LHCN-M2 (cell line): ENCODE measurements around the gene GRIK4. TPM values are rescaled to one million over a fixed set of nuclear protein-coding genes. Genes with fewer than 3 reads are reported as not detected.
"Not testable (repeated sequence)": the region's sequence is repeated elsewhere in the genome, so short reads cannot be mapped to it uniquely, and the experiment has no call there.

ENCODE experiments used
- DNase-seq: peaks from one replicate; pipeline ENCODE4 v3.0.0-alpha.2; 2012; ENCODE audit warnings: low read depth
- polyA plus RNA-seq: library from polyadenylated mRNA; unstranded; fragments of >200 nt; gene quantifications from one replicate; pipeline ENCODE4 v1.2.1, GENCODE V29; 2012; ENCODE audit warnings: missing spikeins
- total RNA-seq: library from RNA; depleted of rRNA; stranded (reverse); fragments of >200 nt; gene quantifications from 2 replicates; pipeline ENCODE4 v1.2.3, GENCODE V29; 2014; rRNA removed

GRIK4 gene
- total RNA-seq = 0.06 and 0.13 TPM in 2 replicates
- 0.09 TPM for polyA plus RNA-seq

GRCh38 chr11:120511116-120511819, at the start of gene GRIK4:
TSS of gene GRIK4 (plus strand) at chr11:120511748. CDS start at chr11:120660319, 148,571 bp downstream.
- DNase-seq = peak; percentile 61

- no peak for DNase-seq
Observed at GRCh38 chr11:120462825-120463224, 48.7 kb upstream of the GRIK4 start.

GRCh38 chr11:120465921-120466534, 45.5 kb upstream of the GRIK4 start:
- DNase-seq = peak; percentile 10

- DNase-seq = peak; percentile 5
Observed at GRCh38 chr11:120467627-120468026, 43.9 kb upstream of the GRIK4 start.

GRCh38 chr11:120471131-120471530, 40.4 kb upstream of the GRIK4 start:
- peak; percentile 83 for DNase-seq

- no peak for DNase-seq
Observed at GRCh38 chr11:120471994-120472393, 39.6 kb upstream of the GRIK4 start.

GRCh38 chr11:120473503-120473902, 38.0 kb upstream of the GRIK4 start:
- DNase-seq = no peak

- peak; percentile 14 for DNase-seq
Observed at GRCh38 chr11:120482149-120482548, 29.4 kb upstream of the GRIK4 start.

GRCh38 chr11:120484722-120485121, 26.8 kb upstream of the GRIK4 start:
- no peak for DNase-seq

GRCh38 chr11:120486138-120486537, 25.4 kb upstream of the GRIK4 start:
- no peak for DNase-seq

GRCh38 chr11:120489799-120490198, 21.7 kb upstream of the GRIK4 start:
- no peak for DNase-seq

- no peak for DNase-seq
Observed at GRCh38 chr11:120492486-120492885, 19.1 kb upstream of the GRIK4 start.

- DNase-seq = no peak
Observed at GRCh38 chr11:120494595-120494994, 17.0 kb upstream of the GRIK4 start.

- no peak for DNase-seq
Observed at GRCh38 chr11:120499088-120499487, 12.5 kb upstream of the GRIK4 start.

GRCh38 chr11:120499859-120500258, 11.7 kb upstream of the GRIK4 start:
- no peak for DNase-seq

- DNase-seq = peak; percentile 50
Observed at GRCh38 chr11:120500414-120501071, 11.0 kb upstream of the GRIK4 start.

GRCh38 chr11:120501440-120501839, 10.1 kb upstream of the GRIK4 start:
- DNase-seq = no peak

GRCh38 chr11:120501976-120502755, 9.4 kb upstream of the GRIK4 start:
- no peak for DNase-seq

- not testable (repeated sequence) for DNase-seq
Observed at GRCh38 chr11:120503529-120503928, 8.0 kb upstream of the GRIK4 start.

GRCh38 chr11:120505801-120506425, 5.6 kb upstream of the GRIK4 start:
- no peak for DNase-seq

- DNase-seq = no peak
Observed at GRCh38 chr11:120509346-120510053, 2.0 kb upstream of the GRIK4 start.
